ENCODE results near the gene MIS12.
A peak's percentile ranks its signal among the peaks of the same experiment; 100 is the strongest.

Gene MIS12, protein sequence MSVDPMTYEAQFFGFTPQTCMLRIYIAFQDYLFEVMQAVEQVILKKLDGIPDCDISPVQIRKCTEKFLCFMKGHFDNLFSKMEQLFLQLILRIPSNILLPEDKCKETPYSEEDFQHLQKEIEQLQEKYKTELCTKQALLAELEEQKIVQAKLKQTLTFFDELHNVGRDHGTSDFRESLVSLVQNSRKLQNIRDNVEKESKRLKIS

DNA sequence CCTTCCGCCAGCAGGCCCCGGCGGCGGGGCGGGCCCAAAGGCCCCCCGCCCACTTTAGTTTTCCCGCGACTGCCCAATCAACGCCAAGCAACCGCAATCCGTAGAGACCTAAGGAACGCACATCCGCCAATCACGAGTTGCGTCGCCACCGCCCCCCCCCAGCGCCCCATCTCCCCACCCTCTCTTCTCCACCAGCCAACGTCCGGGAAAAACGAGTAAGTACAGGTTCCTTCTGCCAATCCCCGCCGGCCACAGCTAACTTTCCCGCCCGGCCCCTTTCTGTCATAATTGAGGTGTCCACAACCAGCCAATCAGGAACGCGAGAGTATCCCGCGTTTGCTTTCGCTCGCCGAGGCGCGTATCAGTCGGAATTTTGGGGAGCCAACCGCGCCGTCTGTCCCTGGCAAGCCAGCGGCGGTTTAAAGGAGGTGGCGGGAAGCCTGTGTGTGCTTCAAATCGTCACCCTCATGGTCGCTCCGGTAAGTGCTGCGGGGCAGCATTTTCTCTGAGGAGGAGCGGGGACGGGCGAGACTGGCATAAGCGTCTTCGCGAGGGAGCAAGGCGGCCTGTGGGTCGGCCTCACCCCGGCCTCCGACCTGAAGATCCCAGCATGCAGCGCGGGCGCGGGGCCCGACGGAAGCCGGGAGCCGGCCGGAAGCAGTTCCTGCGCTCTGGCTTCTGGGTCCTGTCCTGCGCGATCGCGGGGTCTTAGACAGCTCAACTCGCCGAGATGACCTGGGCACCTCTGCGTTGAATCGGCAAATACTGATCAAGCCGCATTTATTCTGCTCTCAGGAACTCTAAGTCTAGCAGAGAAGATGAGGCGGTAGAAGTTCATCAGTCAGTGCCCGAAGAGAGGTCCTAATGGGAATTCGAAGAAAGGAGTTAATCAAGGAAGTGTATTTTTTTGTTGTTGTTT lies at the start of gene MIS12:
TSS of gene MIS12 (plus strand) at position 361 of the 919 bp plus-strand sequence. CDS start 2,297 bp downstream, outside the sequence.
- DNase-seq (ENCODE audit: low spot score) = peak; percentile 98

DNA sequence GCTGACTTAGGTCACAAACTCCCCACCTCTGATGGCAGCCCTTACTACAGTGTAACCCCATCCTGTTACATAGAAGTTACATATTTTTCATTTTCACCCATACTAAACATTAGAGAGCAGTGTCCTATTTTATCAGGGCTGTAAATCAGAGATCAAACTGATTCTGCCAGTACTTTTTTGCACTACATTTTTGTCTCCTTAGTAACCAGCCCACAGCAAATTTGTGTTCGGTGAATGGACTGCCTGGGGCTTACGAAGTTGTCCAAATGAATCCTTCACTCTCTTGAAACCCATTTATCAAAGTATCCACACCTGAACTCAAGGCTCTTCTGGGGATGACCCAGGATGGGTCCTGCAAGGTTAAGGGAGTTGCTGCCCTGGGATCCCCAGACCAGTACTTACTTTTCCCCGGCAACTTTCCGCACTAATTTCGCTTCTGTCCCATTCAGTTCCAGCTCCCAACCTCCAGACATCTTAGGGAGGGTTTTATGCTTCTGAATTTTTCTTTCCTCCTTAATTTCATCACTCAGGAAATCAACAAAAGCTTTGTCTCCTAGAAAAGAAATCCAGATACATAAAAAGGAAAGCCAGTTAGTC lies 48.5 kb upstream of the MIS12 start:
- DNase-seq (ENCODE audit: low spot score) = peak; percentile 8

DNA sequence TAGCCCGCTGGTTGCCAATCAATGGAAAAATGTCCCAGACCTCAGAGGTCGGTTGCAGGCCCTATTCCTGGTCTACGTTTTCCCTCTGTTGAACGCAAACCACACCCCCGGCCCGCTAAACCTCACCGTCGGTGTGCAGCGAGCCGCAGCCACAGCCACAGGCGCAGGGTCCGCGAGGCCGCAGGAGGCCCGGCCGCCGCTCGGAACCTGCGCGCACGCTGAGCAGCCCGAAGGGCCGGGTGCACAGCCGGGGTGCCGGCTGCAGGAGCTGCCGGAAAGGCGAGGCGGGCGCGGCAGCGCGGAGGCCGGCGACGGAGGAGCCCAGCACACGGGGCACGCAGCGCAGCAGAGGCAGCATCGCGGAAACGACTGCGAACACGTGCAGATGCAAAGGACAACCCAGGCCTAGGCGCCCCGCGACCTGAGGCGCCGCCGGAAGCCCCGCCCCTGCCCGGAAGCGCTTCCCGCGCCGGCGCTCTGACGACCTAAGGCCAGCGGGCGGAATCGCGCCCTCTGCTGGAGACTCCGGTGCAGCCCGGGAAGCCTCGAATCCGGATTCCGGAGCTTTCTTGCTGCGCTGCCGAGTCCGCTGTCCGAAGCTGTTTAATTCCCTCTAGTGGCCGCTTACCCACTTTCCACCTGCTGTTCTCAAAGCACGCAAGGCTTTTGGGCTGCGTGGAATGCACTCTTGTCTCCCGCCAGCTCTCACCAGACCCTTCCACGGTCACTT lies 47.5 kb upstream of the MIS12 start, which contains the start of gene C1QBP:
TSS of gene C1QBP (minus strand) at position 440 of the 730 bp plus-strand sequence. CDS start at position 358, 82 bp downstream.
- DNase-seq (ENCODE audit: low spot score) = peak; percentile 86

DNA sequence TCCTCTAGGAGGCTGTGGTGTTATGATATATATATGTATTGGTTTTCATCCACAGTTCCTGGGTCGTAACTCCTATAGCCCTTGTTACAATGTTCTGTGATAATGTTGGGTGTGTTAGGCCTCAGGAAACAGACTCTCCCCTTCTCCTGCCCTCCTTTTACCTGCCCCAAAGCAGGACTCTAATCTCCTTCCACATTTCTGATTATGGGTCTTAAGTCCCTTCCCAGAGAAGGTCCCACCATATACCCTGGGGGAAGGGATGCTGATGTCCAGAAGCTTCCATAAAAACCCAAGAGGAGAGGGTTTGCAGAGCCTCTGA lies 47.0 kb upstream of the MIS12 start:
- DNase-seq (ENCODE audit: low spot score) = no peak

DNA sequence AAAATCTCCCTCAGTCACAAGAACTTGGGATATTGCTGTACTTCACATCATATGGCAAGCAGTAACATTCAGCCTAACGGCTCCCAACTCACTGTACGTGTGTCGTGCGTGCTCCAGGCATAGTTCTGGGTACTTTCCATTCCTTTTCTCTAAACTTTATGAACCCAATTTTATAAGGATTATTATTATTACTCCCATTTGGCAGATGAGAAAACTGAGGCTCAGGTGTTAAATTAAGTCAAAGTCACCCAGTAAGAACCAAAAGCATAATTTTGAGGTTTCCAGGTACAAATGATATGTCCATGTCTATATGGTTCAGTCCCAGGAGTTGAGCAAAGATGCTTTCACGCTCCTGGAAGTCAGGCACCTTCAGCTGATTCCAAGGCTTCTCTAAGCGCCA lies 42.6 kb upstream of the MIS12 start:
- DNase-seq (ENCODE audit: low spot score) = no peak

DNA sequence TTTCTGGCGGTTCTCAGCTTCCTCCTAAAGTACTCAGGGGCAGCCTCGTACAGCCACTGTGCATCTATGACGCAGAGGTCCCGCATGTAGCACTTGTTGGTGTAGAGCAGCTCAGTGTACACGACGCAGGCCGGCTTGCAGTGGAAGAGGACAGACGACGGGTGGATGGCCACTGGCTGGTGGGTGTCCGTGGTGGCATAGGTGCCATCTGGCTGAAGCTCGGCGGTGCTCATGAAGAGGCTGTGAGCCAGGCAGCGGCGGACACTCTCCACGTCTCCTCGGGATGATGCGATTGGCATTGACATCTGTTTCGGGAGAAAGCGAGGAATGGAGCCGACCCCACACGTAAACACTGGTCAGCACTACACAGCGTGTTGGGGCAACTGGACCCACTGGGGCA lies 42.2 kb upstream of the MIS12 start:
- no peak for DNase-seq (ENCODE audit: low spot score)

DNA sequence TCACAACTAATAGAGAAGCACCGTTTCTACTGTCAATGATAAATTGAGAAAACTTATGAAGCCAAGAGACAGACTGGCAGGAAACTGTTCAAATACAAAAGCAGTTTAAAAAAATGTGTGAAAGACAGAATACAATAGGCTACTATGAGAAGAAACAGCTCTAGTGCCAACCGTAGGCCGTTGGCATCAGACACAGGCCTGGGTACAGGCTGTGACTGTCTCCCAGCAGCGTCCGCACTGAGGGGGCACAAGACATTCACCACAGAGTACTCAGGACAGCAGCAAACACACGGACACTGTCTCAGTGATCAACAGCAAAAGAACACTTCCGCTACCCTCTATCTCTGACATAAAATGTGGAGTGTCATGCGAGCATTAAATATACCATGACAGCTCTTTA lies 39.6 kb upstream of the MIS12 start:
- no peak for DNase-seq (ENCODE audit: low spot score)

DNA sequence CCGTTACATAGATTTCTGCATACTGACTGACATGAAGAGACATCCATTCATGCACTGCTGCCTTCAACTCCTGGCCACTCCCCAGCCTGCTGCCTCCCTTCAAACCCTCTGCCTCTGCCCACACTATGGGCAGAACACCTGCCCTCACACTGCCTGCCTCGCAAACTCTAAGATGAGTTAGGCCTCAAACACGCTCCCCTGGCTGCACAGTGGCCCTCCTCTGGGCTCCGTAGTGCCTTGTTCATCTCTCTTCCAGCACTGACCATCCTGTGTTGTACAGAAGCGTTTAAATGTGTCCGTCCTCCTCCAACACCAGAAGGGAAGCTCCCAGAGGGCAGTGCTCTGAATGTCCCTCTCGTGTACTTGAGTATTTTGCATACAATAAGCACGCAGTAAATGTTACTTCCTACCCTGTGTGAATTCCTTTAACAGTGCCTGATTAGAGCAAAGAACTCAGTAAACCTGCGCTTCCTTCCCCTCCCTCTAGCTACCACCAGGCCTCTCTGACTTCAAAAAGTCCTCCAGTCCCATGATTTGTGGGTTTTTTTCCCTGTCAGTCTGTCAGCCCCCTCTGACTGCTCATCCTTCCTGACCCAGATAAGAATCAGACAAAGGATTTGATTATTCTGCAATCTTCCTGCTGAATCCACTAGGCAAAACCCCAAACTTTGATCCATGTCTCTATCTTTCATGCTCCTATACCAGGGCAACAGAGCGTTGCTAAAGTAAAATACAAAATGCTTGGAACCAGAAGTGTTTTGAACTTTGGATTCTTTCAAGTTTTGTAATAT lies 21.5 kb upstream of the MIS12 start:
- no peak for DNase-seq (ENCODE audit: low spot score)

DNA sequence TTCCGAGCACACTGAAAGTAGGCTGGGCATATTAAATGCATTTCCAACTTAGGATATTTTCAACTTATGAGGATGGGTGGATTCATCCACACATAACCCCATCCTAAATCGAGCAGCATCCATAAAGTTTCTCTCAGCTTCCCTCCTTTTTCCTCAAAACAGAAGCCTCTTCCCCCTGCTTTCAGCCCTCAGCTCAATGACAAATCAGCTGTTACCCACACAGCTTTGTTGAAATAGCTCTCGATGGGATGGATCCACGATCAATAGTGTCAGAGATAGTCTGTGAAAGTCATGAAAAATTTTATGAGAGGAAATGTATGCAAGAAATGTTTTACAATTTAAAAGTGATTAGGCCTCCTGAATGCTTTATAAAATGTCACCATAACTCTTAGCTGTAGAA lies 20.1 kb upstream of the MIS12 start:
- no peak for DNase-seq (ENCODE audit: low spot score)

DNA sequence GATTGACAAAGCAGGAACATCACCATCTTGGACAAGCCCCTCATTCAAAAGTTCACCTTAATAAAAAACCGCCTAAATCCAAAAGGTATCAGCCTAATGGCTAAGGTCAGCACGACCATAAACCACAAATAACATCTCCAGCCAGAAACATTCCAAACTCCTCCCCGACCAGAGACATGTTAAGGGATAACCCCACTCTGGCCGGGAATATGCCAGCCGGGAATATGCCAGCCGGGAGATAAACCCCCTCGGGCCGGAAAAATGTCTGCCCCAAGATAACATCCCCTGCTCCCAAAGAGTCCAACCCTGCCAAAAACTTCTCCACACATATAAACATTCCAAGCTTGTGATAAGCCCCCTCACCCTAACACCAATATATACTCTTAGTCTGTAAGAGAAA lies 18.9 kb upstream of the MIS12 start:
- DNase-seq (ENCODE audit: low spot score) = no peak

DNA sequence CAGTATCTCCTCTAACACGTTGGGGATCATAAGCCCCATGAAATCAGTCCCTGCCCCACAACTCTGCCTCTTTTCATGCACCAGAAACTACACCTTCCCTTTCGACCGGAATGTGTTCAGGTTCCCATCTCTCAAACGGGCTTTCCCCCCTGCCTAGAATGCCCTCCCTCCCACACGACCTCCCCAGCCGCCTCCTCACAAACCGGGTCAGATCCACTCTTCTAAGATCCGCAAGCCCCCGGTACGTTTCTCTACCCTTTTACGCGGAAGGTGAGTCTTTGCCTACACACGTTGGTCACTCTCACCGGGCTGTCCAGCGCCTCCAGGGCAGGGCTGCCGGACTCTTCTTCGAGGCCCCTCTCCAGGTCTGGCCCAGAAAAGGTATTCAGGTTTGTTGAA lies 18.3 kb upstream of the MIS12 start:
- no peak for DNase-seq (ENCODE audit: low spot score)

DNA sequence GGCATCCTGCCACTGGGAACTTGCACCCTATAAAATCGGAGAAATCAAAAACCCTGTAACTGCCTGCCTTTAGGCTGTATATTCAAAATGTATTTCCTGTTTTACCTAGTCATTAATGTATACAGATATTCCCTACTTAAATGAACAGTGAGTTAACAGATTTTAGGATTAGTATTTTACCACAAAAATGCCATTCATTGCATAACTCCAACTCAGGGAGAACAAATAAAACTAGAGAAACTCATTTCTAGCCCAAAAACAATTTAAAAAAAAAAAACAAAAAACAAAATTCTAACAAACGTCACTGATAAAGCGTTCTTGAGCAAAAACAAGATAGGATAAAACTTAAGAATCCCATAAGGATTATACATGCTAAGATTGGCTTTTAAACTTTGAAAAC lies 13.9 kb upstream of the MIS12 start:
- DNase-seq (ENCODE audit: low spot score) = no peak

DNA sequence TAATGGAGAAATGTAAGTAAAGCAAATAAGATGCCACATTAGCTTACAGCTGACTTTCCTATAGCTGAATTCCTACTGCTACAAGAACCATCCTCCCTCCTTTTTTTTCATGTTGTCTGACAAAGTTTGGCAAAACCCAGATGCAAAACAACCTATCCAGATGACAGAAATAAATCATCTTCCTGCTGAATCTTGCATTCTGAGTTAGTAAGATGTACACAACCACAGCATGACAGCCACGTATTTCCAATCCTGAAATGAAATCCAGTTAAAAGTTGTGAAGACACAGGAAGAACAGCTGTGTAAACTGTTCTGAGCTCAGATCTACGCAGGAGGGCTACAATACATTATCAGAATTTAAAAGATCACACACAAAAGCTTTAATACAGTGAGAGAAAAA lies 12.5 kb upstream of the MIS12 start:
- DNase-seq (ENCODE audit: low spot score) = no peak

DNA sequence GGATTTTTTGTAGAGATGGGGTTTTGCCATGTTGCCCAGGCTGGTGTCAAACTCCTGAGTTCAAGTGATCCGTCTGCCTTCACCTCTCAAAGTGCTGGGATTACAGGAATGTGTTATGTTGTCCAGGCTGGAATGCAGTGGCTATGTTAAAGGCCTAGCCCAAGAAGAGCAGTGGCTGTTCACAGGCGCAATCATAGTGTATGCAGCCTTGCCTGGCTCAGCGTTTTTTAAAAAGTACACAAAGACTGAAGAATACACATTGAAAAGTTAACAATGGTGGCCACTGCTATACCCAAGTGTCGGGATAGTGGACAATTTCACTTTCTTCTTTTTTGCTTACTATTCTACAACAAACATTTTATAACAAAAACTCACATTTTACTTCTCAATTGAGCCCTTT lies 7.4 kb upstream of the MIS12 start:
- DNase-seq (ENCODE audit: low spot score) = no peak

DNA sequence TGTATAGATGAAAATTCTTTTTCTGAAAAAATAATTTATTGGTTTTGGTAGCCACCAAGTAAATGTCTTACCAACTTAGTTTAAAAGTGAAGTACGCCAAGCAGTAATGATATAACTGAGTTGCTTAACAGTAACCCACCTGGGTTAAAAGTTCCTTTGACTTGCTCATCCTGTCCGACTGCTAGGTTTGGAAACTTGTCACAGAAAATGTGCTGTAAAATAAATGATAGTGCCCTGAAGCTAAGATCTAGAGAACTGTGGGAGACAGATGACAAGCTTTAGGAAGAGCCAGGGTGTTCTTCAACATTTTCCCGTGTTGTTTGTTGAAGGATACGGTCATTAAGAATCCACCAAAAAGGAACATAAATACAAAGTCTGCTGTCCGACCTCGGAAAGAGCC lies 5.4 kb upstream of the MIS12 start:
- no peak for DNase-seq (ENCODE audit: low spot score)

DNA sequence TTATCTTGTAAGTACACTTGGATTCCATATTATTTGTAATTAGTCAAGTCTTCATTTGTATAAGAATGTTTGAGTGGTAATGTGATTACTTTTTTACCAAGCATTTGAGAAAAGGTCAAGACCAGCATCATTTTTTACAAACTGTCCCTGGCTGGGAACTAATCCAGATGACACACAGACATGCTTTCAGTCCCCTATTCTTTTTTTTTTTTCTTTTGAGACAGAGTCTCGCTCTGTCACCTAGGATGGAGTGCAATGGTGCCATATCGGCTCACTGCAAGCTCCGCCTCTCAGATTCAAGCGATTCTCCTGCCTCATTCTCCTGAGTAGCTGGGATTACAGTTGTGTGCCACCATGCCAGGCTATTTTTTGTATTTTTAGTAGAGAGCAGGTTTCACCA lies 4.9 kb upstream of the MIS12 start:
- no peak for DNase-seq (ENCODE audit: low spot score)

DNA sequence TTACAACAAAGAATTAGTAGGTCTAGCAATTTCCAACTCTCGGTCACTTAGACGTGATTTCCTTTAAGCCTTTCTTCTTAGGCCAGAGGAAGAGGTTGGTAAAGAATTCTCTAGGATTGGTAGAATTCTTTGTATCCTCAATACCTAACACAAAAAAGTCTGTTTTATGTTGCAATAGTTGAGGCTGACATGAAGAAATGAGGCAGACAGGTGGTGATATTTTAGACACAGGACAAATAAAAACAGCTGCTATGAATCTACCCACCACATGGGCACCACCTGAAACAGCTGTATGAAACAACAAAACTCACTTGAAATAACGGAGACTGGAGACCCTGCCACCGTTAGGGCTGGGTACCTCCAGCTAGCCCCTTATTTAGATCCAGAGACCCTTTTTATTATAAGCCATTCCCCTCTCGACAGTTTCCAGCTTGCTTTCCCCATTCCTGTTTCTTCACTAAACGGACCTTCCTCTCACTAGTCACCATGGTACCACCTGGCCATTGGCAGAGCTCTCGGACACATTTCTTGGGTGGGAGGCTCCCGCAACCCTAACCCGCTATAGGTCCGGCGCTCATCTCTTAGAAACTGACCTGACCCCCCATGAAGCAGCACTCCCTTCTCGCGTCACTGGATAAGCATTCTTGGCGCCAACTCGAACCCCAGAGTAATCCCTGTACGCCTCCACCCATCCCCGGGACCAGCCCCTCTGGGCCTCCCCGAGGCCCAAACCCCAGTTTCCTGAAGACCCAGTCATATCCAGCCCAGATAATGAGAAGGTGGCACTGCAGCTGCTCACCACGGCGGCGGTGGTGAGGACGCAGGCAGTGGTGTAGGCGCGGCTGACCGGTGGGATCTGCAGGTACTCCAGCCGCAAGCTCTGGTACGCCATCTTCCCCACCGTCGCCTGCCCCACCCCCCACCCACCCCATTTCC lies 828 bp upstream of the MIS12 start, which contains the start of gene DERL2:
TSS of gene DERL2 (minus strand) at position 909 of the 936 bp plus-strand sequence. CDS start at position 892, 17 bp downstream.
- DNase-seq (ENCODE audit: low spot score) = peak; percentile 12

DNA sequence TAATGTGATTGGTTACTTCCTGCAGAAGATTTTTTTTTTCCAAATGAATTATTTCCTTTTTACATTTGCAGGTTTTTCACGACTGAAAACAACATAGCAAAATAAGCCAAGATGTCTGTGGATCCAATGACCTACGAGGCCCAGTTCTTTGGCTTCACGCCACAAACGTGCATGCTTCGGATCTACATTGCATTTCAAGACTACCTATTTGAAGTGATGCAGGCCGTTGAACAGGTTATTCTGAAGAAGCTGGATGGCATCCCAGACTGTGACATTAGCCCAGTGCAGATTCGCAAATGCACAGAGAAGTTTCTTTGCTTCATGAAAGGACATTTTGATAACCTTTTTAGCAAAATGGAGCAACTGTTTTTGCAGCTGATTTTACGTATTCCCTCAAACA lies 2.4 kb downstream of the MIS12 start:
- DNase-seq (ENCODE audit: low spot score) = no peak

DNA sequence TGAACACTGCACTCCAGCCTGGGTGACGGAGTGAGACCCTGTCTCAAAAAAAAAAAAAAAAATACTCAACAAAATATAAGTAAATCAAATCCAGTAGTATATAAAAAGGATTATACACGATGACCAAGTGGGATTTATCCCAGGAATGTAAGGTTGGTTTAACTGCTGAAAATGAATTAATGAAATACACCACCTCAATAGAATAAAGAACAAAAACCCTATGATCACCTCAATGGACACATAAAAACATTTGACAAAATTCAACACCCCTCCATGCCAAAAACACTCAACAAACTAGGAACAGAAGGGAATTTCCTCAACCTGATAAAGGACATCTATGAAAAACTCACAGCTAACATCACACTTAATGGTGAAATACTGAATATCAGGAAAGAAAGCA lies 6.6 kb downstream of the MIS12 start:
- DNase-seq (ENCODE audit: low spot score) = no peak

DNA sequence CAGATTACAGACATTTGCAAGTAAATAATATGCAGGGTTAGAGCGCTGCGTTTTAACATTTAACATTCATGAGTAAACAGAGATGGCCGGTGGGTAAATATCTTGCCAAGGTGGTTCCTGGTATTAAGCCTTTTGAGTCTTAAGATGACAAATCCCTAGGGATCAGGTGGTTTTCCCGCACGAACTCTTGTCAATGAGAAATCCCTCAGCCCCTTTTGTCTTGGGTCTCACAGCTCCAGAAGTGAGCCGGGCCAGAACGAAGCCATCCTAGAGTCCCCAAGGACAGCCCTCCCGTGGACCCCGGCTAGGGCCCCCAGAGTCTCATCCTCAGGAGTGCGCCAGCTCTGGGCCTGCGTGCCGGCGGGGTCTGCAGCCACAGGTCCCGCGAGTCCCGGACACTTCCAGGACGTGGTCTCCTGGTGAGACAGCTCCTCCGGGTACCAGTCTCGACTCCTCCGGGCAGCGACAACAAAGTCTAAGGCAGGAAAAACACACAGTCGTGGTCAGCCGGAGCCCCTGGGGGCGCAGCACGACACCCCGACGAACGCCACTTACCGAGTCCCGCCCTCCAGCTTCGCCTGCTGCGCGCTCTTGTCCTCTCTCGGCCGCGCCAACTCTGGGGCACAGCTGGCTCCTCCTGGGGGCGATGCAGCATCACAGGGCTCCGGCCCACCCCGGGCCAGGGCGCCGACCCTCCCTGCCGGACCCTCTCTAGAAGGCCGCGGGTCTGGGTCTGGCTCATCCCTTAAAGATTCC lies 13.3 kb downstream of the MIS12 start:
- no peak for DNase-seq (ENCODE audit: low spot score)

All from kidney capillary endothelial cell (primary cell).